Peyer's patch (tissue), 4 donors: ENCODE data around the gene TTLL8. TPM values are rescaled to one million over a fixed set of nuclear protein-coding genes. Genes with fewer than 3 reads are reported as not detected.

Experiments used
- DNase-seq, 3 donors: peaks; one replicate each; pipeline ENCODE4 v3.0.0-alpha.2; 2017 to 2019
- H3K27ac ChIP-seq, 4 donors: fragments of 200-600 bp; sonication (generic); one replicate each; pipeline ENCODE4 v1.5.1; 2016 to 2019
- H3K27me3 ChIP-seq, 2 donors: fragments of 200-600 bp; sonication (generic); one replicate each; pipeline ENCODE4 v1.5.1; 2019
- H3K36me3 ChIP-seq, 3 donors: fragments of 200-600 bp; sonication (generic); one replicate each; pipeline ENCODE4 v1.5.1; 2016 to 2019
- H3K4me1 ChIP-seq, 4 donors: fragments of 200-600 bp; sonication (generic); one replicate each; pipeline ENCODE4 v1.5.1; 2016 to 2019
- H3K4me3 ChIP-seq, 4 donors: fragments of 200-600 bp; sonication (generic); 1 replicate in 3 of 4; 2 replicates in 1 of 4; pipeline ENCODE4 v1.5.1; 2016 to 2019; ENCODE audit warnings: mild to moderate bottlenecking in 1 of 4
- H3K9me3 ChIP-seq, 4 donors: fragments of 200-600 bp; sonication (generic); one replicate each; pipeline ENCODE4 v1.5.1; 2016 to 2019; ENCODE audit warnings: mild to moderate bottlenecking in 1 of 4
- CTCF ChIP-seq, 6 experiments: fragments of 450-650 bp in 4 of 6; fragments of 200-600 bp in 2 of 6; sonication (generic) in 1 of 6; IDR thresholded peaks; one replicate each; pipeline ENCODE4 v1.5.1; 2017 to 2019; ENCODE audit warnings: antibody characterized with exemption in 6 of 6, mild to moderate bottlenecking in 3 of 6, moderate library complexity in 1 of 6
- POLR2A ChIP-seq, 2 donors: fragments of 450-650 bp; IDR thresholded peaks; one replicate each; pipeline ENCODE4 v1.5.1; 2017; ENCODE audit warnings: antibody characterized with exemption in 2 of 2, mild to moderate bottlenecking in 2 of 2, moderate library complexity in 2 of 2
- total RNA-seq, 4 donors: library from RNA; depleted of rRNA; stranded (reverse); fragments of >200 nt; gene quantifications; one replicate each; pipeline ENCODE4 v1.1.0, GENCODE V29; 2016

Gene TTLL8
- total RNA-seq, 4 donors from 2014 or later: not detected

GRCh38 chr22:50051930-50052329, 6.2 kb downstream of the TTLL8 start:
- TF ChIP-seq POLR2A (IDR thresholded peaks at IDR 0.05): no peak
- no peaks in the 10 kb centered on the region for H3K4me1 ChIP-seq
- H3K9me3 ChIP-seq: no peaks in the 10 kb centered on the region
- no peaks in the 10 kb centered on the region for H3K27me3 ChIP-seq
- no peak overlapping the region for H3K4me3 ChIP-seq
- H3K27ac ChIP-seq: no peak overlapping the region
- no peak for DNase-seq
- H3K36me3 ChIP-seq: no peaks in the 10 kb centered on the region

GRCh38 chr22:50049299-50050195, 8.6 kb downstream of the TTLL8 start:
- no peaks in the 10 kb centered on the region for H3K36me3 ChIP-seq
- no peak for DNase-seq
- no peak overlapping the region for H3K27ac ChIP-seq
- H3K4me3 ChIP-seq: no peak overlapping the region
- TF ChIP-seq POLR2A (IDR thresholded peaks at IDR 0.05) (no peak), CTCF (IDR thresholded peaks at IDR 0.05) (no peak)
- no peaks in the 10 kb centered on the region for H3K4me1 ChIP-seq
- no peaks in the 10 kb centered on the region for H3K9me3 ChIP-seq
- H3K27me3 ChIP-seq: no peaks in the 10 kb centered on the region

GRCh38 chr22:50048836-50049235, 9.3 kb downstream of the TTLL8 start:
- Histone ChIP-seq H3K4me3 (no peak overlapping the region), H3K27me3 (no peaks in the 10 kb centered on the region), H3K4me1 (no peaks in the 10 kb centered on the region), H3K9me3 (no peaks in the 10 kb centered on the region), H3K36me3 (no peaks in the 10 kb centered on the region), H3K27ac (no peak overlapping the region)
- DNase-seq: no peak
- no peak for TF ChIP-seq POLR2A (IDR thresholded peaks at IDR 0.05)
- no peak for TF ChIP-seq CTCF (IDR thresholded peaks at IDR 0.05)

GRCh38 chr22:50048061-50048765, 9.9 kb downstream of the TTLL8 start:
- Histone ChIP-seq H3K4me1 (no peaks in the 10 kb centered on the region), H3K9me3 (no peaks in the 10 kb centered on the region), H3K27me3 (no peaks in the 10 kb centered on the region), H3K4me3 (no peak overlapping the region), H3K27ac (no peak overlapping the region), H3K36me3 (no peaks in the 10 kb centered on the region)
- TF ChIP-seq CTCF (IDR thresholded peaks at IDR 0.05) (no peak), POLR2A (IDR thresholded peaks at IDR 0.05) (no peak)
- no peak for DNase-seq

GRCh38 chr22:50047346-50047745, 10.8 kb downstream of the TTLL8 start:
- TF ChIP-seq CTCF (IDR thresholded peaks at IDR 0.05): no peak
- TF ChIP-seq POLR2A (IDR thresholded peaks at IDR 0.05): no peak
- H3K27me3 ChIP-seq: no peaks in the 10 kb centered on the region
- no peak overlapping the region for H3K27ac ChIP-seq
- H3K36me3 ChIP-seq: no peaks in the 10 kb centered on the region
- H3K4me3 ChIP-seq: no peak overlapping the region
- no peak for DNase-seq
- no peaks in the 10 kb centered on the region for H3K4me1 ChIP-seq
- H3K9me3 ChIP-seq: no peaks in the 10 kb centered on the region
